ENCODE results near the gene SELENON.

Gene SELENON

DNA sequence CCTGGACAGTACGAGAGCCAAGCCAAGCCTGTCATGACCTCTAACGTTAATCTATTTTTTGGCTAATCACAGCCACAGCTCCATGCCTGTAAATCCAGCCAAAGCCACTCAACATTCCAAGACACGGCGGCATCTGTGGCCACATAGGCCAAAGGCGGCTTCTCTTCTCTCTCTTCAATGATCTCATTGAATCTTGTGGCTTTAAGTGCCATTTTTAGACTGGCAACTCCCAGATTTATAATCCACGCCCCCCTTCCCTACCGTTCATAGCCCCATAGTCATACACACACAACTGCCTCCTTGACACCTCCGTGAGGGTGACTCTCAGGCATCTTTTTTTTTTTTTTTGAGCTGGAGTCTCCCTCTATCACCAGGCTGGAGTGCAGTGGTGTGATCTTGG is 5.7 kb upstream of the SELENON start:
- DNase-seq: no peak

DNA sequence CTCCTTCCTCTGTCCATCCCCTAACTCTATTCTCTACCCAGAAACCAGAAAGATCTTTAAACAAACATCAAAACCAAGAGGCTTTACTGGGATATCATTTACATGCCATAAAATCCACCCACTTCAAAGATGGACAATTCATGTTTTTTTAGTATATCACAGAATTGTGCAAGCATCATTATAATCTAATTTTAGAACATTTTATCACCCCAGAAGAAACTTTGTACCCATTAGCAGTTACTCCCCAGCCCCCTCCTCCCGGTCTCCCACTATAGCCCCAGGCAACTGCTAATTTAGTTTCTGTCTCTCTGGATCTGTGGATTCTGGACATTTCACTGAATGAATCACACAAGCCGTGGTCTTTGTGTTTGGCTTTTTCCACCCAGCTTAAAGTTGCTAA is 4.8 kb upstream of the SELENON start:
- no peak for DNase-seq

DNA sequence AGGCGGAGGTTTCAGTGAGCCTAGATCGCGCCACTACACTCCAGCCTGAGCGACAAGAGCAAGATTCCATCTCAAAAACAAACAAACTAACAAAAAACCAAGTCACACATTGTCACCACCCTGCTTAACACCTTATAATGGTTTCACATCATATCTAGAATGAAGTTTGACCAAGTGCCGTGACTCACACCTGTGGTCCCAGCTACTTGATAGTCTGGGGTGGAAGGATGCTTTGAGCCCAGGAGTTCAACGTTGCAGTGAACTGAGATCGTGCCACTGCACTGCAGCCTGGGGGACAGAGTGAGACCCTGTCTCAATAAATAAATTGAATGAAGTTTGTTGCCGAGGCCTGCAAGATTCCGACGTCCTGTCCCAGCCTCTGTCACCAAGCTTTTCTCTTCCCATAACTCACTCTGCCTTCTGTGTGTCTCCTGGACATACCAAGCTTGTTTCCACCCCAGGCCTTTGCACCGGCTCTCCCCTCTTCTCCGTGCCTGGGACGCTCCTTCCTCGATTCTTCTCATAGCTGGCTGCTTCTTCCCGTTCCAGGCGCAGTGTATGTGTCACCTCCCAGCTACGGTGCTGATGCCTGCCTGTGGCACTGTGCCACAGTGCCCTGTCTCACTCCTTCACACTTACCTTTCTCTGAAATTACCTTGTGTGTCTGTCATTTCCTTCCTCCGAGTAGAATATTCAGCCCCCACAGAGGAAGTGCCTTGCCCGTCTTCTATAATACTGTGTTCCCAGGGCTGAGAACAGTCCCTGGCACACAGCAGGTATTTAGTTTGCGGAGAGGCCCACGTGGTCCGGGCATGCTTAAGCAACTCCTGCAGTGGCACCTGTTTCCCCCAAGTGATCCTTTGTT is 3.8 kb upstream of the SELENON start:
- peak; percentile 58 for DNase-seq

DNA sequence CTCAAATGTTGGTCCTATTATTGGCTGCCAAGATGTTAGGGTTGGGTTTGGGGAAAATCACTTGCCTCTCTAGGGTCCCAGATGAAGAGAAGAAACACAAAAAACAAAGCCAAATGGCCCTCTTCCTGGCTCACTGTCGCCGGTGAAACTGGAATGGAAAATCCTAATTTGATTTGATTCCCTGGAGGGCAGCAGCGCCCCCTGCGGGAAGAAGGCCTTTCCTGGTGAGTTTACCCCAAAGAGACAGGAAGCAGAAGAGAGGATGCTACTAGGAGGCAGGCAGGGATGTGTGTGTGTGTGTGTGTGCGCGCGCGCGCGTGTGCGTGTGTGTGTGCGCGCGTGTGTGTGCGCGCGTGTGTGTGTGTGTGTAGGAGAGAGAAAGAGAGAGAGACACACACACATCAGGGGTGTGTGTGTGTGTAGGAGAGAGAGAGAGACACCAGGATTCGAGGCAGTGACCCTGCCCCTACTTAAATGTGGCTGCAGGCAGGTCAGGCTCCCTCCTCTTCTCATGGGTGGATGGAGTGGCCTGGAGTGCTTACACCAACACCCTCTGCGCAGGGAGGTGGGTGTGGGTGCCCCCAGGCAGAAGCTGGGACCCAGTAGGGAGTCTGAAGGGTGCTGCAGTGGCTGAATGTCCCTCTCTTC is 3.1 kb upstream of the SELENON start:
- peak; percentile 75 for DNase-seq

DNA sequence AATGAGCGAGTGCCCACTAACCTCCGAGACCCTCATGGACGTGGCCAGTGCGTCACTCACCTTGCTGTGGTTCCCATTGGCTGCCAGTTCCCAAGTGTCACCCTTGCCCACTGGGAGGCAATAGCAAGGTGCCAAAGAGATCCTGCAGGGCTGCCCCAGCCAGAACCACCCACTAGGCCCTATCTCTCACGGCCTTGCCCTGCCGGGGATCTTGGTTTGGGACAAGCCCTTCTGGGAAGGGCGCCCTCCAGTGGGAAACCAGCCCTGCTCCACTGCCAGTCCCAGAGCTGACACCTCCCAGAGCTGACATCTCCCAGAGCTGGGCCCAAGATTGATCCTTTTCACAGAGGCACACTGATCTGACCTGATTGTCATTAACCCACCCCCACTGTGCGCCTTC is 2.1 kb upstream of the SELENON start:
- no peak for DNase-seq

DNA sequence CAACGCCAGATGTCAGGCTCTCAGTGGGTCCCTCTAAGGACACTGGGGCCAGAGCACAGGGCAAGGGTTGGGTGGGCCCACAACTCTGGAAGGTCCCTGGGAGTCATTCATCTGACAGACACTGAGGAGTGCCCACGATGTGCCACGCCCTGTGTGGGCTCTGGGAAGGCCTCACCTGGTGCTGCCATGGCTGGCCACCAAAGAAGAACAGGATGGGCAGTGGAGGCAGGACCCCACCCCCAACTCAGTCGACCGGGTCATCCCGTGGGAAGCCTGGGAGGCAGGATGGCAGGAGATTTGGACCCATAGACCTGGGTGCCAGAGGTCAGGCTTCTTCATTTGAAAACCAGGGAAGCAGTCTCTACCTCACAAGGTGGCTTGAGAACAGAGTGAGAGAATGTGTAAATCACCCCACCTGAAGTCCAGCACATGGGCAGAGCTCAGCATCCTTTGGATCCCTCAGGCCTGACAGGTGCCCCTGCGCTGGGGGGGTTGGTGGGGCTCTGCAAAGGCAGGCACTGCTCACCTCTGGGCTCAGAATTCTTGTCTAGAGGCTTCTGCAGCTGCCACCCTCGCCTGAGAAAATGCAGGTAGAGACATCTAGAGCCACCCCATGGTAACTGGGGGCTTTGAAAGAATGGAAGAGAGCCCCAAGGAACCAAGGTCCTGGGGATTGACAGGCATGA is 1.2 kb upstream of the SELENON start:
- no peak for DNase-seq

GRCh38 chr1:25799352-25799934 is 550 bp upstream of the SELENON start:
- DNase-seq: no peak

DNA sequence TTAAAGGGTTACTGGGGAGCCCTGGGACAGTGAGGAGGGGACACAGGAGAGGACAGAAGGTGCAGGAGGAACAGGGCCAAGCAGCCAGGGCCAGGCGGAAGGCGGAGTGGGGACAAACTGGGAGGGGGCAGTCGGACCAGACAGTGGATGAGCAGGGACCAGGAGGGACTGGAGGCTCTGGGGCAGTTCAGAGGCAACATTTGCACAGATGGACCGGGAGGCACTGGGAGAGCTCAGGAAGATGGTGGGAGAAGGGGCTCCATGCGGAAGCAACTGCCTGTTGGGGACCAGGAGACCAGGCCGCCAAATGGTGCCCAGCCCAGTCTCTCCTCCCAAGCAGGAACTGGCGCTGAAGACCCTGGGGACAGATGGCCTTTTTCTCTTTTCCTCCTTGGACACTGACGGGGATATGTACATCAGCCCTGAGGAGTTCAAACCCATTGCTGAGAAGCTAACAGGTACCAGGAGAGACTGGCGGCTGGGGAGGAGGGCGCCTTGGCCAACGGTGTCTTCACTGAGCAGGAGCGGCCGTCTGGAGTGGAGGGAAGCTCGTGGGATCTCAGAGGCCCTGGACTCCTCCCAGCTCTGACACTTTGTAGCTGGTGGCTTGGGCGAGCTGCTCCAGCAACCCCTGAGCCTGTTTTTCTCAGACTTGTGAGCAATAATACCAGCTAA is 847 bp downstream of the SELENON start:
- no peak for DNase-seq

DNA sequence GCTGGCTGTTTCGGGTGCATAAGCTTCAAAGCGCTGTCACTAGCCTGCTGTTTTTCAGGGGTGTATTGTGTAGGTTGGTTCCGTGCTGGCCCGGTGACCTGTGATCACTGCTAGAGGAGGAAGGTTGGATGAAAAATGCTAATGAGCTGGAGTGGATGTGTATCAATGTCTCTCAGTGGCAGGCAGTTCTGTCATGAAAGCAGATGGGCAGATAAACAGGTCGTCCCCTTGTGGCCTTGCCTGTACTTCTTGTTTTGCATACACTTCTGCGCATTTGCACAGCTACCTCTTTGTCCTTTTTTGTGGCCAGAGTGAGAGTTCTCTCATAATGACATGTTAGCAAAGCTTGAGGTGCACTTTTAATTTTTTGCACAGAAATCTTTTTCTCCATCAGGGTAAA is 2.9 kb downstream of the SELENON start:
- DNase-seq: no peak

- no peak for DNase-seq
Observed at GRCh38 chr1:25803368-25803767, 3.4 kb downstream of the SELENON start.

DNA sequence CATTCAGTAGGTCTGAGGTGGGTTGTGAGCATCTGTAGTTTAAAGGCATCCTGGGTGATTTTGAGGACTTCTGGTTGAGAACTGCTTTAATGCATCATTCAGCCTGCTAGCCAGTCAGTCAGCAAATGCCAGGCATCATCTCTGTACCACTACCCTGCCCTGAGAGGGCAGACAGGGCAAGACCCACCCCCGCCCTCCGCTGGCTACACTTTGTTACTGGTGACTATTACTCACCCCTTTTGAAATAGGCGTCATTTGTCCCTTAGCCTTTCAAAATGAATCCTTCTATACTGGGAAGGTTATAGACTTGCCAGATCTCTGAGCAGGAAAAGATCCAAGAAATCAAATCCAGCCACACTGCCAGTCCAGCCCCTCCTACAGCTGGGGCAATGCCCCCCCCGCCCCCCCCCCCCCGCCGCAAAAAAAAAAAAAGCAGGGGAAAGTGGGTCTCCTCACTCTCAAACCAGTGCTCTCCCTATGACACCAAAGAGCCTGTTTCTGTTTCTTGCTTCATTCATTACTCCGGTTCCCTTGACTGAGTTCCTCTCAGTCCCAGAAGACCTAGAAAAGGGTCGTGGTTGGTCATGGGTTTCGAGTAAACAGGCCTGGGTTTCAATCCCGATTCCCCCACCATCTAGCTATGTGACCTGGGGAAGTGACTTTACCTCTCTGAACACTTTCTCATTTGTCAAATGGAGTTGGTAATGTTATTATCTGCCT is 4.4 kb downstream of the SELENON start:
- DNase-seq: no peak

DNA sequence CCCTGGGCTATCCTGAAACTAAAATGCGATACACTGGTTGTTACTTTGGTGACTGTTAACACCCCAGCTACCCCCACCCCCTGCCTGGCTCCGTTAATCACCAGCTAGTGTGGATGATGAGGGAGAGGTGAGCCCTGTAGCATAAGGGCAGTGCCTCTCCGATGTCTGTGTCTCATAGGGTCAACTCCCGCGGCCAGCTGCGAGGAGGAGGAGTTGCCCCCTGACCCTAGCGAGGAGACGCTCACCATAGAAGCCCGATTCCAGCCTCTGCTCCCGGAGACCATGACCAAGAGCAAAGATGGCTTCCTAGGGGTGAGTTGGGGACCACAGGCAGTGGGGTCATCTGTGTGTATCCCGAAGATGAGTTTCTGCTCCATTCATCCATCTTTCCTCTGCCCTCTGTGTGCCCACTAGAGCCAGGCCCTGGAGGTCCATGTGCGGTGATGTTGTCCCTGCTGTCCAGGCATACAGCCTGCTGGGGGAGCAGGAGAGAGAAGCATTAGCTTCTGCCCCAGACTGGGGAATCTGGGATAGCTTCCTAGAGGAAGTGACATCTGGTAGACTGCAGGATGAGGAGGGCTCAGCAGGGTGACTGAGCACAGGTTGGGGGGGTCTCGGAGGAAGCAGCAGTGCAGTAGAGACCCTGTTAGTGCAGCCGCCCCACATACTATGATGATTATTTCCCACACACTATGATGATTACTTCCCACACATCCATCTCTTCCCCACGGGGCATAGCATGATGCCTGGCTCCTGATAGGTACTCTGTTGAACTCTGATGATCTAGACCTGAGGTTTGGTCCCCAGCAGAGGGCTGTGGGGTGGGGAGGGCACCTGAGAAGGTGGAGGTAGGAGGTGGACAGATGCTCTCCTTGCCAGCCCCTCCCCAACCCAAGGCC is 5.2 kb downstream of the SELENON start:
- no peak for DNase-seq

GRCh38 chr1:25805863-25806225 is 5.9 kb downstream of the SELENON start:
- DNase-seq: no peak

DNA sequence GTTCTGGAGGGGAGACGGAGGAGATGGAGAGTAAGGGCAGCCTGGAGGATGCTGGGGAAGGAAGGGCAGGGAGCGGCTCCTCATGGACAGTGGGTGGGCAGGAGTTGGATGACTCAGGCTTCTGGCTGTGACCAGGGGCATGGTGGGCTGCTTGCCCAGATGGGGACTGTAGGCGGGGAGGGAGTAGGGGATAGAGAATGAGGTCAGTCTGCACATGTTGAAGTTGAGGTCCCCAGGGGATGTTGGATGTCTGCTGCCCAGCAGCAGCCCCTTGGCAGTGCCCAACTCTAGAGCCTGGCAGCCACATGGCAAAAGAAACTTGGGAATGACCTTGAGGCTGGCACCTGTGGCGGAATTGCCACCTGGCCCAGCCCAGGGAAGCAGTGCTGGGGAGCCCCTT is 6.4 kb downstream of the SELENON start:
- no peak for DNase-seq

DNA sequence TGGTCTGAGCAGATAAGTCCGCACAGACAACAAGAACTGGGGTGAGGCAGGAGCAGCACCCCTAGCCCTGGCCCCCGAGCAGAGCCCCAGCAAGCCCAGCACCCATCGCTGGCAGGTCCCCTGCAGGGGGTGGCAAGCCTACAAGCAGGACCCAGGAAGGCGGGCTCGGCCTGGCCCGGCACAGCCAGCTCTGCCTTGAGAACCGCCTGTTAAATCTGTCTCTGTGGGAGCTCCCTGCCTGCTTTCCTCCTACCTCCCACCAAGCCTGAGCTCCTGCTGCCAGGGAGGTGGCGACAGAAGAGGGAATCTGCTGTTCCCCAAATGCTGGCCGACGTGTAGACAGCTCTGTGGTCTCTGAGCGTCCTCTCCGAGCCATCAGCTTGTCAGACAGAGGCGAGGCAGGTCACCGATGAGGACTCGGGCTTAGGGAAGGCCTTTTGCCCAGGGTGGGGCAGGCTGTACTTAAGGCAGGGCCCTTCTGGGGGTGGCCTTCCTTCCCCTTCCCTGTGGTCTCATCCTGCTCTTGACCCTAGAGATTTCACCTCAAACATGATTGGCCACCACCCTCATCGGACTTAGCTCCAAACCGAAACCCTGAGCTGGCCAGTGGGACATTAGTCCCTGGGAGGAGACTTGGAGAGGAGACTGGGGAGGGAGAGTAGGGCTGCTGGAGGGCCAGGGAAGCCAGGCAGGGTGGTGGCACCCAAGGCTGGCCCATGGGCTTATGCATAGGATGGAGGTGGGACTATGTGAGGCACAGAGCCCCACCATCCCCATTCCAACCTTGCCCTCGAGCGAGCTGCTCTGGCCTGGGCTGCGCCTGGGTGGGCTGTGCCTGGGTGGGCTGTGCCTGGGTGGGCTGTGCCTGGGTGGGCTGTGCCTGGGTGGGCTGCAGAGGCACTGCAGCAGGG is 7.7 kb downstream of the SELENON start:
- no peak for DNase-seq

GRCh38 chr1:25808481-25809244 is 8.7 kb downstream of the SELENON start:
- no peak for DNase-seq

GRCh38 chr1:25809283-25809926 is 9.4 kb downstream of the SELENON start:
- DNase-seq: no peak

GRCh38 chr1:25809929-25810328 is 9.9 kb downstream of the SELENON start:
- DNase-seq: no peak
